Mesenchymal stem cell (in vitro differentiated cells and primary cell): Measurements from ENCODE around the gene TYSND1.
"Not testable (repeated sequence)": the region's sequence is repeated elsewhere in the genome, so short reads cannot be mapped to it uniquely, and the experiment has no call there.

Experiments used
- DNase-seq: peaks from one replicate; pipeline ENCODE4 v3.0.0-alpha.2; 2013
- H2AFZ ChIP-seq: one replicate; pipeline ENCODE4 v1.6.1; 2013; ENCODE audit warnings: low read depth, mild to moderate bottlenecking, control low read depth, inconsistent platforms, low read length, moderate library complexity
- H2AK5ac ChIP-seq: 2 replicates; pipeline ENCODE4 v1.6.1; 2013; ENCODE audit warnings: low read length, moderate library complexity, mild to moderate bottlenecking, inconsistent platforms; ENCODE audit not compliant: severe bottlenecking
- H2BK120ac ChIP-seq: one replicate; pipeline ENCODE4 v1.6.1; 2013; ENCODE audit warnings: low read depth, mild to moderate bottlenecking, inconsistent platforms, low read length, moderate library complexity
- H2BK12ac ChIP-seq, 2 experiments: one replicate each; pipeline ENCODE4 v1.6.1; 2013; ENCODE audit warnings: inconsistent platforms in 2 of 2, low read length in 2 of 2, mild to moderate bottlenecking in 2 of 2, moderate library complexity in 2 of 2, control low read depth in 1 of 2
- H2BK15ac ChIP-seq: one replicate; pipeline ENCODE4 v1.6.1; 2013; ENCODE audit warnings: mild to moderate bottlenecking, low read depth, inconsistent platforms; ENCODE audit not compliant: poor library complexity, severe bottlenecking
- H2BK5ac ChIP-seq: 2 replicates; pipeline ENCODE4 v1.6.1; 2013; ENCODE audit warnings: low read depth, mild to moderate bottlenecking, low read length, control low read depth, inconsistent platforms; ENCODE audit not compliant: poor library complexity, severe bottlenecking
- H3K14ac ChIP-seq, 2 experiments: one replicate each; pipeline ENCODE4 v1.6.1; 2013; ENCODE audit warnings: inconsistent platforms in 2 of 2, low read length in 2 of 2, control low read depth in 1 of 2, mild to moderate bottlenecking in 1 of 2, moderate library complexity in 1 of 2
- H3K18ac ChIP-seq, 2 experiments: one replicate each; pipeline ENCODE4 v1.6.1; 2013; ENCODE audit warnings: inconsistent platforms in 2 of 2, low read length in 2 of 2, control low read depth in 1 of 2, low read depth in 1 of 2, mild to moderate bottlenecking in 1 of 2
- H3K23ac ChIP-seq, 2 experiments: one replicate each; pipeline ENCODE4 v1.6.1; 2013; ENCODE audit warnings: inconsistent platforms in 2 of 2, low read length in 2 of 2, mild to moderate bottlenecking in 2 of 2, moderate library complexity in 2 of 2, control low read depth in 1 of 2
- H3K27ac ChIP-seq: 2 replicates; pipeline ENCODE4 v1.5.1; 2013; ENCODE audit warnings: mild to moderate bottlenecking, moderate library complexity, low read length, control low read depth, inconsistent platforms; ENCODE audit not compliant: poor library complexity, severe bottlenecking
- H3K27me3 ChIP-seq, 2 experiments: 2 replicates each; pipeline versions ENCODE4 v1.6.1 to v1.7.0; 2013; ENCODE audit warnings: low read length in 2 of 2, mild to moderate bottlenecking in 2 of 2, moderate library complexity in 2 of 2, control low read depth in 1 of 2, inconsistent platforms in 1 of 2; ENCODE audit not compliant: control insufficient read depth in 1 of 2, insufficient read depth in 1 of 2
- H3K36me3 ChIP-seq, 2 experiments: 2 replicates each; pipeline versions ENCODE4 v1.6.1 to v1.7.0; 2013; ENCODE audit warnings: low read length in 2 of 2, control low read depth in 1 of 2, inconsistent platforms in 1 of 2, low read depth in 1 of 2, mild to moderate bottlenecking in 1 of 2; ENCODE audit not compliant: insufficient read depth in 2 of 2, control insufficient read depth in 1 of 2
- H3K4ac ChIP-seq, 2 experiments: one replicate each; pipeline ENCODE4 v1.6.1; 2013; ENCODE audit warnings: inconsistent platforms in 2 of 2, low read length in 2 of 2, mild to moderate bottlenecking in 2 of 2, moderate library complexity in 2 of 2, control low read depth in 1 of 2, low read depth in 1 of 2
- H3K4me1 ChIP-seq: 2 replicates; pipeline ENCODE4 v1.6.1; 2013; ENCODE audit warnings: low read depth, low read length, control low read depth; ENCODE audit not compliant: control insufficient read depth, insufficient read depth
- H3K4me2 ChIP-seq: 2 replicates; pipeline ENCODE4 v1.6.1; 2013; ENCODE audit warnings: low read length, mild to moderate bottlenecking, inconsistent platforms; ENCODE audit not compliant: poor library complexity, severe bottlenecking
- H3K4me3 ChIP-seq, 2 experiments: 2 replicates each; pipeline versions ENCODE4 v1.5.1 to v1.7.0; 2013; ENCODE audit warnings: low read length in 2 of 2, mild to moderate bottlenecking in 2 of 2, control low read depth in 1 of 2, low read depth in 1 of 2; ENCODE audit not compliant: insufficient read depth in 1 of 2
- H3K79me1 ChIP-seq: replicated peaks from 2 replicates; pipeline ENCODE4 v1.6.1; 2013; ENCODE audit warnings: mild to moderate bottlenecking, control low read depth, low read length, inconsistent platforms; ENCODE audit not compliant: poor library complexity, severe bottlenecking
- H3K9ac ChIP-seq: 2 replicates; pipeline ENCODE4 v1.7.0; 2013; ENCODE audit warnings: mild to moderate bottlenecking, low read length, moderate library complexity
- H3K9me3 ChIP-seq: 2 replicates; pipeline ENCODE4 v1.7.0; 2013; ENCODE audit warnings: mild to moderate bottlenecking, low read length; ENCODE audit not compliant: control insufficient read depth
- H4K8ac ChIP-seq: one replicate; pipeline ENCODE4 v1.6.1; 2013; ENCODE audit warnings: inconsistent platforms, mild to moderate bottlenecking, low read length, moderate library complexity
- H4K91ac ChIP-seq: one replicate; pipeline ENCODE4 v1.6.1; 2013; ENCODE audit warnings: mild to moderate bottlenecking, low read length, inconsistent platforms
- WGBS: methylation state at CpG from one replicate; pipeline ENCODE4 v1.1.7; 2013; ENCODE audit warnings: mixed read lengths; 5-methylcytosine and 5-hydroxymethylcytosine counted together

TYSND1 gene

DNA sequence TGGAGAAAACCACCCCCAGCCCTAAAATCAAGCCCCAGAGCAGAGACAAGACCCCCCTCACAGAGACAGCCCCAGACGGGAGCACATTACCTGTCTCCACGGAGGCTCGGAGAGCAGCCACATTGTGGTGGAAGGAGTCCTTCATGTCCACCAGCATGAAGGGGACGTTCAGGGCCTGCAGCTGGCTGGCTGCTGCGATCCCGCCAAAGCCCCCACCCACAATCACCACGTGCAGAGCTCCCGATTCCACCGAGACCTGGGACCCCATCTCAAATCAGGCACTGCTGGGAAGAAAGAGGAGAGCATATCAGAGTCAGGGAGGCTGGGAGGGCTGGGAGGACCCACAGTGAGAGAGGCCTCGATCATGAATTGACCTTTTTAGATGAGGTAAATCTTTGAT lies 22.7 kb downstream of the TYSND1 start:
- H3K36me3 ChIP-seq: peaks cover 31 to 67% of the 10 kb centered on the region in 2 experiments
- no peak overlapping the region for H3K4me2 ChIP-seq
- H2BK15ac ChIP-seq: no peak overlapping the region
- H2AFZ ChIP-seq: no peak overlapping the region
- H3K79me1 ChIP-seq: peaks cover 3% of the 10 kb centered on the region
- no peak for DNase-seq
- no peak overlapping the region for H4K8ac ChIP-seq
- no peak overlapping the region for H2BK12ac ChIP-seq
- no peaks in the 10 kb centered on the region for H3K27me3 ChIP-seq
- H3K27ac ChIP-seq: no peak overlapping the region
- no peak overlapping the region for H2BK120ac ChIP-seq
- H3K9ac ChIP-seq: no peak overlapping the region
- no peak overlapping the region for H2BK5ac ChIP-seq
- peak overlapping the region in 1 of 2 experiments; percentile 44 for H3K14ac ChIP-seq
- H4K91ac ChIP-seq: no peak overlapping the region
- 99% methylated on average over 9 of the region's 10 CpGs for WGBS
- peaks cover 7% of the 10 kb centered on the region for H3K4me1 ChIP-seq
- no peaks in the 10 kb centered on the region for H3K9me3 ChIP-seq
- H3K18ac ChIP-seq: no peak overlapping the region
- H2AK5ac ChIP-seq: no peak overlapping the region
- H3K4ac ChIP-seq: no peak overlapping the region
- no peak overlapping the region for H3K4me3 ChIP-seq
- H3K23ac ChIP-seq: no peak overlapping the region

DNA sequence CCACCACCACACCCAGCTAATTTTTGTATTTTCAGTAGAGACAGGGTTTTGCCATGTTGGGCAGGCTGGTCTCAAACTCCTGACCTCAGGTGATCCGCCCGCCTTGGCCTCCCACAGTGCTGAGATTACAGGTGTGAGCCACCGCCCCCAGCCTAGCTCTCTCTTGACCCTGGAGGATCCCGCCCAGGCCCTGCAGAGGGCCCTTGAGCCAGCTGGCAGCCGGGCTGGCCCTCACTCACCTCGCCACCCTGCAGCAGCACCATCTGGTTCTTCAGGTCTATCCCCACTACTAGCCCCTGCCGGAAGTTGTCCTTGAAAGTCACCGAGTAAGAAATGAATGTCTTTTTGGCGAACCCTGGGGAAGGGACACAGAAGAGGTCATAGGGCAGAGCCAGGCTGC lies 23.3 kb downstream of the TYSND1 start:
- peaks cover 33 to 69% of the 10 kb centered on the region in 2 experiments for H3K36me3 ChIP-seq
- H2BK5ac ChIP-seq, H2BK12ac ChIP-seq, H3K4me2 ChIP-seq, DNase-seq, H3K4me1 ChIP-seq, H4K8ac ChIP-seq, H3K23ac ChIP-seq, H2BK15ac ChIP-seq, H3K27me3 ChIP-seq, H3K4me3 ChIP-seq, H3K9ac ChIP-seq, H3K4ac ChIP-seq, H4K91ac ChIP-seq, H2AK5ac ChIP-seq, H3K18ac ChIP-seq, H2BK120ac ChIP-seq, H2AFZ ChIP-seq, H3K79me1 ChIP-seq, H3K27ac ChIP-seq, H3K14ac ChIP-seq, H3K9me3 ChIP-seq: not testable (repeated sequence)
- 96% methylated on average over 9 of the region's 9 CpGs for WGBS

DNA sequence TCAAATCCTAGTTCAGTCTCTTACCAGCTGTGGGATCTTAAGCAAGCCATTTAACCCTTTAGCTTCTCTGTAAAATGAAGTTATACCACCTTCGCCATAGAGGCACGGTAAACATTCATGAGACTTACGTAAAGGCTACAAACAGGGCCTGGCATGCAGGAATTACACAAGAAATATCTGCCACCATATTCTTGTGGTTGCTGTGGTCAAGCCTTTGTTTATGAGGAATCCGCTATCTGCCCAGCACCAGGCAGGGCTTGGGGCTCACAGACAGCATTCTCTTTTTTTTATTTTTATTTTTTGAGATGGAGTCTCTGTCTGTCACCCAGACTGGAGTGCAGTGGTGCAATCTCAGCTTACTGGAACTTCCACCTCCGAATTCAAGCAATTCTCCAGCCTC lies 23.8 kb downstream of the TYSND1 start:
- Histone ChIP-seq H2BK15ac (no peak overlapping the region), H4K91ac (no peak overlapping the region), H3K9me3 (no peaks in the 10 kb centered on the region), H3K79me1 (peaks cover 3% of the 10 kb centered on the region), H3K23ac (no peak overlapping the region), H2AFZ (no peak overlapping the region), H2BK5ac (no peak overlapping the region), H3K9ac (no peak overlapping the region), H3K14ac (no peak overlapping the region), H2BK120ac (no peak overlapping the region), H2BK12ac (no peak overlapping the region), H3K4me1 (peaks cover 7% of the 10 kb centered on the region), H3K27ac (no peak overlapping the region), H3K18ac (no peak overlapping the region), H3K27me3 (no peaks in the 10 kb centered on the region), H4K8ac (no peak overlapping the region), H3K4me2 (no peak overlapping the region), H3K4ac (no peak overlapping the region), H3K4me3 (no peak overlapping the region), H2AK5ac (no peak overlapping the region), H3K36me3 (peaks cover 35 to 69% of the 10 kb centered on the region in 2 experiments)
- WGBS: 83% methylated on average over 5 of the region's 5 CpGs
- peak; percentile 32 for DNase-seq

DNA sequence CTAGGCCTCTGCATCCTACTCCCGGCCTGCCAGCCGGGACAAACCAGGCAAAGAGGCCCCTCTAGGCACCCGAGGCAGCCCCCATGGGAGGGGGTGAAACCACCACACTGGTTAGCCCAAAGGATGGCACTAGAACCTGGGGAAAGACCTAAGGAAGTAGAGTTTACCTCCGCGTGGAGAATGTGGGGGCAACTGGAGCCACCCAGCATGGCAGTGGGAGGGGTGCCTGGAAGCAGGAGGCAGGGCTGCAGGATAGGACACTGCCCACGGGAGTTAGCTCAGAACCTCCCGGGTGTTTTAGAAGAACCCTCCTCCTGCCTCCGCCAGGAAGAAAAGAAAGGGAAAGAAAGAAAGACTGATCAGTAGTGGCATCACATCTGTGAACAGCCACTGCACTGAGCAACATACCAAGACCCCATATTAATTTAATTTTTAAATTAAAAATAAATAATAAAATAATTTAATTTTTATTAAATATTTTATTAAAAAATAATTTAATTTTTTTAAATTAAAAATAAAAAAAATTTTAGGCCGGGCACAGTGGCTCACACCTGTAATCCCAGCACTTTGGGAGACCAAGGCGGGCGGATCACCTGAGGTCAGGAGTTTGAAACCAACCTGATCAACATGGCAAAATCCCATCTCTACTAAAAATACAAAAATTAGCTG lies 25.1 kb downstream of the TYSND1 start:
- H3K27ac ChIP-seq: no peak overlapping the region
- H3K23ac ChIP-seq: no peak overlapping the region
- H3K4me3 ChIP-seq: no peak overlapping the region
- H2AK5ac ChIP-seq: no peak overlapping the region
- H3K36me3 ChIP-seq: peaks cover 41 to 76% of the 10 kb centered on the region in 2 experiments
- H4K8ac ChIP-seq: no peak overlapping the region
- no peak for DNase-seq
- no peak overlapping the region for H2BK120ac ChIP-seq
- no peaks in the 10 kb centered on the region for H3K9me3 ChIP-seq
- H2AFZ ChIP-seq: no peak overlapping the region
- H3K14ac ChIP-seq: no peak overlapping the region
- no peak overlapping the region for H3K18ac ChIP-seq
- H3K27me3 ChIP-seq: no peaks in the 10 kb centered on the region
- no peak overlapping the region for H3K4ac ChIP-seq
- no peak overlapping the region for H2BK12ac ChIP-seq
- H3K79me1 ChIP-seq: peaks cover 3% of the 10 kb centered on the region
- no peak overlapping the region for H3K9ac ChIP-seq
- H2BK15ac ChIP-seq: no peak overlapping the region
- H4K91ac ChIP-seq: no peak overlapping the region
- no peak overlapping the region for H2BK5ac ChIP-seq
- H3K4me1 ChIP-seq: peaks cover 9% of the 10 kb centered on the region
- no peak overlapping the region for H3K4me2 ChIP-seq
- 94% methylated on average over 10 of the region's 11 CpGs for WGBS
